Hair follicle dermal papilla cell (primary cell): ENCODE data around the gene KRT86. TPM values are rescaled to one million over a fixed set of nuclear protein-coding genes. Genes with fewer than 3 reads are reported as not detected.

ENCODE experiments used
- total RNA-seq: library from RNA; depleted of rRNA; stranded (reverse); fragments of >200 nt; gene quantifications from 2 replicates; pipeline ENCODE4 v1.2.3, GENCODE V29; 2012

KRT86 gene
- under 0.01 TPM in 1 of 2 replicates, not detected in the other for total RNA-seq

DNA sequence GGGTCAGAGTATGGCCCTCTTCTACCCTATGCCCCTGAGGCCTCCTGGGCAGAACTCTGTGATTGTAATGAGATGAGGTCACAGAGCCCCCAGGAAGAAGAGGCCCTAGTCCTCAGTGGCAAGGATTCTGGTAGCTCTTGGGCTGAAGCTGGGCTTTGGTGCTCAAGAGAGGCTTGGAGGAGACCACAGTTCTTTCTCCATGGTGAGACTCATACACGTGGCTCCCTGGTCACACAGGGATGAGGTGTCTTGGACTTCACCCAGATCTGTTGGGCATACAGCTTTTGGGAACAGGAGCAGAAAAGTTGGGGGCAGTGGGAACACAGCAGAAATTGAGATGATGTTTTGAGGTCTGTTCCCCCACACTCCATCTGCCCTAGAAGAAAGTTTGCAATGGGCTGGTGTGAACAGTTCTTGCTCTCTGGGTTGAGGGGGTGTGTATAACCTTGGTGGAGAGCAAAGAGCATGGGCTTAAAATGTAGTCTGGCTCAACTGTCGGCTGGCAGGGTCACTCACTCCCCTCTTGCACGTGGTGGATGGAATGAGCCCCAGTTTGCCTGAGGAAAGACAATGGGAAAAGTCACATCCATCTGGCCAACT, at the start of gene KRT86:
Gene KRT86 (plus strand): TSS at position 125 of the 600 bp plus-strand sequence. CDS start 27,272 bp downstream, outside the sequence.

DNA sequence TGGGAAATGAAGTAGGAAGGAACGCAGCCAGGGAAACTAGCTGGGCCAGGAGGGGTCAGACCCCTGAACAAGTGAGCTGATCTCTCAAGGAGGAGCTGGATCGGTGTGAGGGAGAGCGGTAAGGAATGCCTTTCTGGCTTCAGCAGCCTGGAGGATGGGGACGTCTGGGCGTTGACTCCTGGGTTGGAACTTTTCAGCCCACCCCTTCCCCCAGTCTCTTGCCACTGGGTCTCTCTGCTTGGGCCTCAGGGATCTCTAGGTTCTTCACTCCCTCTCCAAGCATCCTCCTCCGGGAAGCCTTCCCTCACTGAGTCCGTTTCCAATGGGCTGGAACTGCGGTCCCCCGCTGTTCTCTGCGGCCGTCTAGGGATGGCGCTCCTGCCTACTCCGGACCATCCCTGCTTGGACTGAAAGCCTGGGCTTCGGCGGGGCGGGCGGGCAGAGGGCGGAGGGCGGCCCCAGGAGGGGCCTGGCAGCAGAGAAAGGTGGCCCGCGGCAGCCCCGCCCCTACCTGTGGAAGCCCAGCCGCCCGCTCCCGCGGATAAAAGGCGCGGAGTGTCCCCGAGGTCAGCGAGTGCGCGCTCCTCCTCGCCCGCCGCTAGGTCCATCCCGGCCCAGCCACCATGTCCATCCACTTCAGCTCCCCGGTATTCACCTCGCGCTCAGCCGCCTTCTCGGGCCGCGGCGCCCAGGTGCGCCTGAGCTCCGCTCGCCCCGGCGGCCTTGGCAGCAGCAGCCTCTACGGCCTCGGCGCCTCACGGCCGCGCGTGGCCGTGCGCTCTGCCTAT, 41.6 kb upstream of the KRT86 start, which contains the start of gene KRT7:
Gene KRT7 (plus strand): TSS at position 570 of the 788 bp plus-strand sequence. CDS start 54 bp downstream, at position 624.

DNA sequence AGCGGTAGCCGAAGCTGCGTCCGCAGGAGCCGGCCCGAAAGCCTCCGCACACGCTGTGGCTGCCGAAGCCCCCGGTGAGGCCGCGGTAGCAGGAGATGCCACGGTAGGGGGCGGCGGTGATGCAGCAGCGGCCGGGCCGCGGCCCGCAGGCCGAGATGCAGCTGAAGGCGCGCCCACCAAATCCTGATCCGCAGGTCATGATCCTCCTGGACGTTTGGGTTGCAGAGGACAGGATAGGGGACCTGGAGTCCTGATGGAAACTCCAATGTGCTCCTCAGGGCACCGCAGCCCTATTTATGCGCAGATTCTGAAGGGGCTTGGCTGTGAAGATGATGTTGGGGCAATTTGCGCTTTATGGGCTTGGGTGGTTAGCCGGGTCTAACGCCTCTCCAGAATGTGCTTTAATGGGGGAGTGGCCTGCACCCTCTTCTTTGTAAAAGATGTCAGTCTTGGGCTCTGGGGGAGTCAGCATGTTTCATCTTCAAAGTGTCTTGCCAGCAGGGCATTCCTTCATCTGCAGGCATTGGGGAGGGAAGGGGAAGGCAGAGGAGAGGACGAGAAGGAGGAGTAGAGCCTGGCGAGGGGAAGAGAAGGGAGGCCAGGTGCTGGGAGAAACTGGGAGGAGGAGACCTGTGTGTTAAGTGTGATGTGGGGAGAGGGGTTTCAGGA, 17.0 kb downstream of the KRT86 start, which contains the start of gene KRT81:
Gene KRT81 (minus strand): TSS at position 268 of the 669 bp plus-strand sequence. CDS start 69 bp downstream, at position 199.

DNA sequence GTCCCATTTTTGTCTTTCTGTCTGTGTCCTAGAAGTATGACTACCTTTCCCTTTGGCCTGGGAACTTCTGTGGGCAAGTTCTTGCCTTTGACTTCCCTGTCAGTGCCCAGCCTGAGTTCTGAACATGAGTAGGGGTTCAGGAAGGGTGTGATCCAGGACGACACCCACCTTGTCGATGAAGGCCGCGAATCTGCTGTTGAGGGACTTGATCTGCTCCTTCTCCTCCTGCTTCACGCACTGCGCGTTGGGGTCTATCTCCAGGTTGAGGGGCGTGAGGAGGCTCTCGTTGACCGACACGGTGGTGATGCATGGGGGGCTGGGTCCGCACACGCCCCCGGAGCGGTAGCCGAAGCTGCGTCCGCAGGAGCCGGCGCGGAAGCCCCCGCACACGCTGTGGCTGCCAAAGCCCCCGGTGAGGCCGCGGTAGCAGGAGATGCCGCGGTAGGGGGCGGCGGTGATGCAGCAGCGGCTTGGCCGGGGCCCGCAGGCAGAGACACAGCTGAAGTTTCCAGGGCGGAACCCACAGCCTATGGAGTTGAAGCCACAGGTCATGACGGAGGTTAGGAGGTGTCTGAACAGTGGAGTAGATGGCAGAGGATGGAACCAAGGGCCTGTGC, 46.4 kb downstream of the KRT86 start, which contains the start of gene KRT83:
Gene KRT83 (minus strand): TSS at position 615 of the 617 bp plus-strand sequence. CDS start 63 bp downstream, at position 552.

Other genes with a start within 250 kb of the KRT86 start
- 4.2 and 6.2 TPM in 2 replicates for gene NR4A1, start 223.2 kb upstream of the KRT86 start, total RNA-seq
- gene ATG101, start 204.7 kb upstream of the KRT86 start, total RNA-seq, result 49.3 and 54.2 TPM in 2 replicates
- gene SMIM41, start 194.9 kb upstream of the KRT86 start, total RNA-seq, result 0.16 and 0.24 TPM in 2 replicates
- gene KRT80, start 82.6 kb upstream of the KRT86 start, total RNA-seq, result 0.24 and 1.1 TPM in 2 replicates
- gene KRT7, start 41.4 kb upstream of the KRT86 start, total RNA-seq, result 17.0 and 21.6 TPM in 2 replicates
- 0.12 TPM in 1 of 2 replicates, not detected in the other for gene KRT81, start 16.9 kb downstream of the KRT86 start, total RNA-seq
- gene KRT83, start 46.8 kb downstream of the KRT86 start, total RNA-seq, result not detected in 2 replicates
- not detected in 2 replicates for gene KRT85, start 92.8 kb downstream of the KRT86 start, total RNA-seq
- gene KRT84, start 111.0 kb downstream of the KRT86 start, total RNA-seq, result not detected in 2 replicates
- gene KRT82, start 131.7 kb downstream of the KRT86 start, total RNA-seq, result not detected in 2 replicates
- not detected in 2 replicates for gene KRT75, start 159.7 kb downstream of the KRT86 start, total RNA-seq
- gene KRT6B, start 177.5 kb downstream of the KRT86 start, total RNA-seq, result 1.9 and 4.1 TPM in 2 replicates
- gene KRT6C, start 199.2 kb downstream of the KRT86 start, total RNA-seq, result not detected in 2 replicates
- 3.4 and 40.3 TPM in 2 replicates for gene KRT6A, start 218.6 kb downstream of the KRT86 start, total RNA-seq
- gene KRT5, start 245.7 kb downstream of the KRT86 start, total RNA-seq, result 9.4 and 10.5 TPM in 2 replicates